Endothelial cell of umbilical vein (primary cell): ENCODE measurements around the gene HIVEP1. TPM values are rescaled to one million over a fixed set of nuclear protein-coding genes. Genes with fewer than 3 reads are reported as not detected.

Experiments
- BruUV-seq: library from RNA; stranded (reverse); fragments of 400-500 nt; replicated peaks from 2 replicates; lab custom pipeline; 2021; lab: Mats Ljungman, UMichigan
- CTCF ChIA-PET: fragments of 300-600, 350-600 bp; sonication (Branson Sonifier 250); formaldehyde crosslinking; loops from one replicate; lab custom pipeline; 2021; ENCODE audit warnings: antibody characterized with exemption, inconsistent platforms; lab: Charles Lee
- POLR2A ChIA-PET: fragments of 300-600, 350-600 bp; sonication (Branson Sonifier 250); formaldehyde crosslinking; loops from one replicate; lab custom pipeline; 2021; ENCODE audit warnings: antibody characterized with exemption, inconsistent platforms; lab: Charles Lee
- DNase-seq: peaks from one replicate; pipeline ENCODE4 v3.0.0-alpha.2; 2011; ENCODE audit warnings: low read depth, low spot score
- FAIRE-seq: peaks from 2 replicates; lab custom pipeline; 2011; peaks lifted over from hg19 to GRCh38; lab: Jason Lieb, UNC
- H2AFZ ChIP-seq: 2 replicates; pipeline ENCODE4 v1.6.0; 2012; ENCODE audit warnings: low read depth, low read length, control low read depth, inconsistent platforms
- H3K27ac ChIP-seq: 2 replicates; pipeline ENCODE4 v1.5.1; 2011; ENCODE audit warnings: low read depth, mild to moderate bottlenecking, control low read depth, low read length, moderate library complexity; ENCODE audit not compliant: insufficient read depth
- H3K27me3 ChIP-seq, 2 experiments: 2 replicates each; pipeline versions ENCODE4 v1.6.0 to v1.6.1; 2011; ENCODE audit warnings: low read length in 2 of 2, mixed read lengths in 1 of 2; ENCODE audit not compliant: control insufficient read depth in 2 of 2, insufficient read depth in 2 of 2
- H3K36me3 ChIP-seq, 2 experiments: 2 replicates in 1 of 2; 3 replicates in 1 of 2; pipeline ENCODE4 v1.5.1; 2011; ENCODE audit warnings: low read length in 2 of 2, mild to moderate bottlenecking in 1 of 2, moderate library complexity in 1 of 2; ENCODE audit not compliant: control insufficient read depth in 2 of 2, insufficient read depth in 2 of 2; ENCODE audit errors: extremely low read depth in 1 of 2
- H3K4me1 ChIP-seq: 3 replicates; pipeline ENCODE4 v1.5.1; 2011; ENCODE audit warnings: mild to moderate bottlenecking, low read length; ENCODE audit not compliant: control insufficient read depth, insufficient read depth; ENCODE audit errors: extremely low read depth
- H3K4me2 ChIP-seq: 2 replicates; pipeline ENCODE4 v1.6.1; 2011; ENCODE audit warnings: low read length, control low read depth, mixed read lengths; ENCODE audit not compliant: insufficient read depth
- H3K4me3 ChIP-seq, 3 experiments: fragments of 200-600 bp in 1 of 3; sonication (generic), shearing (Covaris generic) in 1 of 3; replicated peaks in 1 of 3; 2 replicates each; pipeline ENCODE4 v1.5.1; 2011 to 2016; ENCODE audit warnings: control low read depth in 3 of 3, low read length in 3 of 3, mild to moderate bottlenecking in 2 of 3, inconsistent platforms in 1 of 3, low read depth in 1 of 3, moderate library complexity in 1 of 3; ENCODE audit not compliant: insufficient read depth in 1 of 3
- H3K79me2 ChIP-seq: 2 replicates; pipeline ENCODE4 v1.6.0; 2012; ENCODE audit warnings: low read length, inconsistent platforms; ENCODE audit not compliant: control insufficient read depth, insufficient read depth
- H3K9ac ChIP-seq: replicated peaks from 2 replicates; pipeline ENCODE3; 2011; ENCODE audit warnings: low read length, control low read depth; ENCODE audit not compliant: insufficient read depth; ENCODE audit errors: extremely low read depth
- H3K9me1 ChIP-seq: replicated peaks from 3 replicates; pipeline ENCODE4 v1.6.0; 2011; ENCODE audit warnings: mild to moderate bottlenecking, low read length; ENCODE audit not compliant: control insufficient read depth, insufficient read depth; ENCODE audit errors: extremely low read depth
- H3K9me3 ChIP-seq: replicated peaks from 2 replicates; pipeline ENCODE4 v1.5.1; 2012; ENCODE audit warnings: low read length, inconsistent platforms; ENCODE audit not compliant: control insufficient read depth, insufficient read depth
- H4K20me1 ChIP-seq: replicated peaks from 2 replicates; pipeline ENCODE3; 2011; ENCODE audit warnings: mild to moderate bottlenecking, low read length; ENCODE audit not compliant: control insufficient read depth, insufficient read depth; ENCODE audit errors: extremely low read depth
- CTCF ChIP-seq, 2 donors: IDR thresholded peaks; 1 replicate in 1 of 2; 2 replicates in 1 of 2; pipeline ENCODE4 v1.5.1; 2011; ENCODE audit warnings: low read length in 2 of 2, mild to moderate bottlenecking in 2 of 2, moderate library complexity in 2 of 2, control low read depth in 1 of 2, inconsistent platforms in 1 of 2, low read depth in 1 of 2; ENCODE audit not compliant: insufficient read depth in 1 of 2; ENCODE audit errors: extremely low read depth in 1 of 2
- EZH2 ChIP-seq: IDR thresholded peaks from 2 replicates; pipeline ENCODE4 v1.6.1; 2012; ENCODE audit warnings: borderline replicate concordance, low read depth, mild to moderate bottlenecking, moderate library complexity, low read length, inconsistent platforms; ENCODE audit not compliant: severe bottlenecking
- FOS ChIP-seq: IDR thresholded peaks from 2 replicates; pipeline ENCODE4 v1.6.1; 2011; ENCODE audit warnings: mild to moderate bottlenecking, low read length, moderate library complexity, borderline replicate concordance; ENCODE audit not compliant: insufficient read depth
- GATA2 ChIP-seq: IDR thresholded peaks from 2 replicates; pipeline ENCODE4 v1.7.0; 2011; ENCODE audit warnings: low read depth, mild to moderate bottlenecking, moderate library complexity, mixed read lengths, low read length; ENCODE audit not compliant: insufficient read length, insufficient read depth
- JUN ChIP-seq: IDR thresholded peaks from 2 replicates; pipeline ENCODE4 v1.6.1; 2011; ENCODE audit warnings: borderline replicate concordance, low read depth; ENCODE audit not compliant: insufficient read length, insufficient read depth
- MAX ChIP-seq: IDR thresholded peaks from 2 replicates; pipeline ENCODE4 v1.6.1; 2011; ENCODE audit not compliant: insufficient read depth, insufficient read length
- MYC ChIP-seq: IDR thresholded peaks from one replicate; pipeline ENCODE4 v1.6.1; 2011; ENCODE audit warnings: mild to moderate bottlenecking, low read depth, low read length
- POLR2A ChIP-seq: IDR thresholded peaks from 2 replicates; pipeline ENCODE4 v1.6.1; 2012; ENCODE audit warnings: low read depth, mild to moderate bottlenecking, control low read depth, low read length
- POLR2AphosphoS5 ChIP-seq: IDR thresholded peaks from 2 replicates; pipeline ENCODE4 v1.6.1; 2012; ENCODE audit warnings: low read depth, mild to moderate bottlenecking, control low read depth, low read length, moderate library complexity; ENCODE audit not compliant: insufficient read depth
- dilution Hi-C: fragments of 300-500 bp; cut with MboI; formaldehyde crosslinking; loops from one replicate; pipeline ENCODE4 v1.15.0; 2019; ENCODE audit warnings: low sequenced_read_pairs; ENCODE audit not compliant: extremely low pct_ligation_motif_present
- intact Hi-C: fragments of 100-400 bp; cut with micrococcal nuclease; formaldehyde crosslinking; loops from one replicate; pipeline ENCODE4 v1.10.0; 2022
- polyA plus RNA-seq, 4 experiments: library from polyadenylated mRNA; depleted of rRNA in 3 of 4; stranded (reverse) in 3 of 4; unstranded in 1 of 4; fragments of >200 nt; gene quantifications; 2 replicates each; pipeline versions ENCODE4 v1.2.1 to v1.2.3, GENCODE V29; 2011 to 2012; ENCODE audit warnings: missing spikeins in 1 of 4
- total RNA-seq: library from RNA; stranded (reverse); gene quantifications from 2 replicates; pipeline ENCODE4 v1.2.3, GENCODE V29; 2021

HIVEP1 gene
- total and polyA plus RNA-seq, 2 donors (not counting 3 experiments of a cell fraction or from before 2014, with no cell fraction given): 33.5 to 49.2 TPM

GRCh38 chr6:12001706-12002435 is 10.2 kb upstream of the HIVEP1 start:
- intact Hi-C loops: no loop called here
- H3K9ac ChIP-seq: no peak overlapping the region
- no peak overlapping the region for H3K27ac ChIP-seq
- no peak for DNase-seq
- POLR2A ChIA-PET: no interaction called here
- dilution Hi-C loops: no loop called here
- H3K4me2 ChIP-seq: no peak overlapping the region
- no peaks in the 10 kb centered on the region for H3K9me1 ChIP-seq
- no peaks in the 10 kb centered on the region for H3K36me3 ChIP-seq
- no TSS peak for BruUV-seq
- no peak for FAIRE-seq
- TF ChIP-seq POLR2AphosphoS5 (no peak), CTCF (IDR thresholded peaks at IDR 0.05; ENCODE audit: extremely low read depth in 1 of 2, insufficient read depth in 1 of 2, low read depth in 1 of 2, low read length in 2 of 2) (no peak), EZH2 (no peak), MYC (no peak), FOS (no peak), POLR2A (no peak), GATA2 (no peak), MAX (no peak), JUN (no peak)
- H3K4me3 ChIP-seq: no peak overlapping the region
- no peak overlapping the region for H2AFZ ChIP-seq
- H3K27me3 ChIP-seq: no peaks in the 10 kb centered on the region
- H3K4me1 ChIP-seq: no peaks in the 10 kb centered on the region
- no peaks in the 10 kb centered on the region for H3K9me3 ChIP-seq
- CTCF ChIA-PET: interaction anchor here (0.7 to 1.7 kb wide), 2 partner anchors 11 to 346 kb away, joined by 3 to 8 read pairs; no protein-coding TSS in a partner anchor
- no peaks in the 10 kb centered on the region for H4K20me1 ChIP-seq
- H3K79me2 ChIP-seq: no peaks in the 10 kb centered on the region
